HG03558 (cell line): ENCODE results near the gene TBC1D9.

Source experiments
- ATAC-seq: cut with Tn5 transposase; IDR thresholded peaks from one replicate; pipeline ENCODE4 v1.9.1; 2021; ENCODE audit warnings: moderate number of reproducible peaks; ENCODE audit not compliant: unreplicated experiment; ENCODE audit errors: extremely low read depth

TBC1D9 gene

GRCh38 chr4:140661550-140661949 is 94.6 kb downstream of the TBC1D9 start:
- no peak for ATAC-seq

- no peak for ATAC-seq
These were observed 96.1 kb downstream of the TBC1D9 start for GRCh38 chr4:140659943-140660700.

DNA sequence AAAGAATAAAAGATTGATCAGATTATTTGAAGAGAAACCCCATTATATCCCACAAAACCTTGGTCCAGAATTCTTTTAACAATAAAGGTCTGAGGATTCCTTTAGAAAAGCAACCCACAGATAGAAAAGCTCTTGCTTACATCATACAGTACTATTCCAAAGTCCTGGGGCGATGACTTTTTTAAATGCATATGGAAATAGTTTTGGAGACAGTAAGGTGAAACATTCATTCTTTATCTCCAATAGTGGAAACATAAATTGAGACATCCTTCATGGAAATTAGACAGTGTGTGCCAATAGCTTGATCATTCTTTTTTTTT is 101.7 kb downstream of the TBC1D9 start:
- ATAC-seq: no peak

DNA sequence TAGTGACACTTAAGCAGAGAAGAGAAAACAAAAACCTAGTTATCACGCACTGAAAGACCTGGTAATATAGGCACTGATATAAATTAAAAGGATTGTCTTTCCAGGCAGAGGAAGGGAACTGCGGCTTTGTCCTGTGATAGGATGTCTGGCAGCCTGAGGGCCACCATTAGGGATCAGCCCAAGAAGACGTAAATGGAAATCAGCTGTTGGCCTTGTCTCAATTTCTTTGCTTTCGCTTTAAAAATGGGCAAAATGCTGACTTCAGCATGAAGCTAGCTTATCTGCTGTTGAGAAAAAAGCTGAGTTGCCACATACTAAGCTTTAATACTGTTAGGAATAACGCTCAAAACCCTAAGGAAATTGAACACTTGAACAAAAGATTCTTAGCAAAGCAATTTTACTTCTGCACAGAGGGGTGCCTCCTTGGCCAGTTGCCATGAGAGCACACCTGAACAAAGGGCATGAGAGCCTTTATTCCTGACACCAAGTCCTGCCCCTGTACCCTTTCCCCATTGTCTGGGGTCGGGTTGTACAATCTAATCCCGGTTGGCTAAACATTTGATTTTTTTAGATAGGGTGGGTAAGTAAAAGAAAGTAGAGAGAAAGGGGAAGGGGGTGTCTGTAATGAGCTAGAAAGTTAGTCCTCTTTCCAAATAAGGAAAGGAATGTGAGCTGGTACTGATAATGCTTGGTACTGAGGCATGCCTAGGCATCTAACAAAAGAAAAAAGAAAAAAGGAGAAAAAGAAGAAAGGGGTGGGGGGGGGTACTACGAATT is 102.3 kb downstream of the TBC1D9 start:
- no peak for ATAC-seq

DNA sequence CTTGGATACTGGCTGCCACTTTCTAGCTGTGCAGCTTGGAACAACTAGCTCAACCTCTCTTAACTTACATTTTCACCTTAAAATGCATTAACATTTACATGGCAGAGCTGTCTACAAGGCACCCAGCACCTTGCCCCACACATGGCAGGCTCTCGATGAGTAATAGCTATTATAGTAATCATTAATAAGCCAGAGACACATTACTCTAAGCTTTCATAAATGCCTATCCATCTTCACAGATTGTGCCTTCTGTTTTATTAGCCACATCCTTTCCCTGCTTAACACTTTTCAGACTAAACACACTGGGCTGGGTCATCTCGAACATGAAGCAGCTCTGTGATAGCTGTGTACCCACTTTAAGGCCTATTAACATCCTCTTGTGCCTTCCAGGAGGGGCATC is 103.6 kb downstream of the TBC1D9 start:
- ATAC-seq: no peak

- ATAC-seq: no peak
These were observed 107.4 kb downstream of the TBC1D9 start for GRCh38 chr4:140648716-140649308.

DNA sequence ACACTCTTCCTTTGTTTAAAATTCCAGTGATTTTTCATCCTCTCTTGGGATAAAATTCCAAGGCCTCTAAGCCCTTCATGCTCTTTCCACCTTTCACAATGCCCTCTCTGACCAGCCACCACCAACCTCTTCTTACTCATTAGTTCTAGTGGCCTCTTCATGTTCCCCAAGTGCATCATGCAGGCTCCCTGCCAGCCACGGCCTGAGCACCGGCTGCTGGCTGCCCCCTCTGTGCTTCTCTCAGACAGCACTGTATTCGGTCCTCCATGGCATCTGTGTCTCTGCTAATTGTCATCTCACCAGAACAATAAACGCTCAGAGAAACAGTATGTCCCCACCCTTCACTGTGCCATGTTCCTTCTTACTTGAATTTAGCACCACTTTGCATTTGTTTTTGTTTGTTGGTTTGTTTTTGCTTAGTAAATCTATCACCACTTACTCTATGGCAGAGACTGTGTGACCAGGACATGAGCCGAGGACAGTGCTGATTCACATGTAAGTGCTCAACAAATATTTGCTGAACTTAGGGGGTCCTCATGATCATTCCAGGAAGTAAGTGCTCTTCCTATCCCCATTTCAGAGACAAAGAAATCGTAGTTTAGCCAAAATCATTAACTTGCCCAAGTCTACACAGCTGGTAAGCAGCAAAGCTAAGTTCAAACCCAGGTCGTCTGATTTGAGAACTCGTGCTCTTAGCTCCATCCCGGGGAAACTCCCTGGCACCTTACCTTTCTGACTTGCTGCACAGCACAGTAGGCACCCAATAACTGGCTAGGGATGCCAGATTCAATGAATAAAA is 110.4 kb downstream of the TBC1D9 start:
- ATAC-seq: no peak

DNA sequence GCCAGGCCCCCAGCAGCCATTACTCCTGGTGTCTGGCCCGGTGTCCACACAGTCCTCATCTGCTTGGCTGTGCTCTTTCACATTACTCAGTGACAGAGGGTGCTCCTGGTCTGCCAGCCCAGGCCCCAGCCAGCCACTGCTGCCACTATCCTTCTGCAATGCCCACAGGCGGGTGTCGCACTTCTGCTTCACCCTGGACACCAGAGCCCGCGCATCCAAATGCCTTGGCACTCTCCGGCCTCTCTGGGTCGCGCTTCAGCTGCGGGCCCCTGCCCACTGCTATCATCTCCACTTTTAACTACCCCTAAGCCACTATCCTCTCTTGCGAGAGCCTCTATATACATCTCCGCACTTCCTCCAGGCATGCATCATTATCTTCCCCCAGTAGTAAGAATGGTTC is 111.0 kb downstream of the TBC1D9 start:
- ATAC-seq: no peak

GRCh38 chr4:140644470-140645185 is 111.6 kb downstream of the TBC1D9 start:
- no peak for ATAC-seq

GRCh38 chr4:140643571-140644055 is 112.6 kb downstream of the TBC1D9 start:
- ATAC-seq: no peak

DNA sequence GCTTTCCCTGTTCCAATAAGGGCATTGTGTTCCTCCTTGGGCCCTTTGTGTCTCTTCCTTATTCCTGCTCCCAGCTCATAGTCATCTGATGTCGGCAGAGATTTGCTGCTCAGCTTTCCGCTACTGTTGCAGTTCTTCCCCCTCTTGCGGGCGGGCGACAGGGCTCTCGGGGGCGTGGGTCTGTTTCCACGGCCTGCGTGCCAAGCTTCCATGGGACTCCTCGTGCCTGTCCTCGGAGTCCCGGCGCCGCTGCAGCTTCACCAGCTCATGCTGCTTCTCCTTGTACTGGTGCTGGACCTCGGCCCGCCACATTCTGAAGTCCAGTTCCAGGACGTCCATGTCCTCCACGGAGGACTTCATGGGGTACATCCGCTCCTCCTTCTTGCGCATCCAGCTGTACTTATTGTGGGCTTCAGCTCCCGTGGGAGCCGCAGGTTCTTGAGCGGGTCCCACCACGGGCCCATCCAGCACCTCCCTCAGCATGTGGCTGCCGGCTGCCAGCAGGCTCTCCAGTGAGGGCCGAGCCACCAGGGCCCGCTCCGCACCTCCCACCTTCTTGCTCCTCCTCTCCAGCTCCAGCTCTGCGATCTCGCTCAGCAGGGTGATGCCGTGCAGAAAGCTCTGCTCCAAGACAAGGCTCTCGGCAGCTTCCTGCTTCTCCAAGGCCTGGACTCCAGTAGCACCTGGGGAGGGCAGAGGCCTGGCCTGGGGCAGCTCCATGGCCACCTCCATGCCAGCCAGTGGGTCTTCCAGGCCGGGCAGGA is 113.3 kb downstream of the TBC1D9 start:
- ATAC-seq: no peak

GRCh38 chr4:140641789-140642439 is 114.3 kb downstream of the TBC1D9 start:
- no peak for ATAC-seq

DNA sequence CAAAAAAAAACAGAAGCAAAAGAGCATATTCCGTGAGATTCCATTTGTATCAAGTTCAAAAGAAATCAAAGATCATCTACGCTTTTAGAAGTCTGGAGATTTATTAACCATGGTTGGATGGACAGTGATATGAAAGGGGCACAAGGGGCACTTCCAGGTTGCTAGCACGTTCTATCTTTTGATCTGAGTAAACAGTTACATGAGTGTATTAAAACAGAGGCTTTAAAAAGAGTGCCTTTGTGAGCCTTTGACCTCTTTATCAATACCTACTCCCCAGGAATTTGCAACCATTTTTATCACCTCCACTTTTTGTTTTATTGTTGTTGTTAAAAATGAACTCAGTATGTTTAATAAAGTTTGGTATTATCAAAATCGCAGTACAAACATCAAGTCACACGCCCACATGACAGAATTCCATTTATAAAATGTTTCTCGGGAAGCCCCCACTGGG is 115.1 kb downstream of the TBC1D9 start:
- ATAC-seq: no peak

DNA sequence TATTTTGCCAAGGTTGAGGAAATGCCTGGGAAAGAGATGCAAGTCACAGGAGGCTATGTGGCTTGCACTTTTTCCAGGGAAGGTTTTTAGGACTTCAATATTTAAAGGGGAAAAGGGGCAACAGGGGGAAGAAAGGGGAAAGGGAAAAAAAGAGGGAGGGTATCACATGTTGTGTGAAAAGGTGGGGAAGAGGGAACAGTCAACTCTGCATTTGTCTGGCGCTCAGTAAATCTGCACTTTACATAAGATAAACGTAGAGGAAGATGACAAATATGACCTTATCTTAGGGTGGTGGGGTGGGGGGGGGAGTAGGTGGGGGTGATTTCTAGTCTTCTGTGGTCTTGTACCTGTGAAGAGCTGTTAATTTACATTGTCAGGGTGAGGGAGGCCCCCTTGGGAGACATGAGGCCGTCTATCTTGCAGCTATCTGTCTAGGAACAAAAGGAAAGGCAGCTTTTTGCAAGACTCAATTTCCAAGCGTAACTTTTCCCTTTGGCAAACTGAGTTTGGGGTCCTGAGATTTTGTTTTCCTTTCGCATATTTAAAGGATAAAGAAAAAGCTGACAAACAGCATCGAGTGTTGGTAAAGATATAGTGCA is 115.9 kb downstream of the TBC1D9 start:
- no peak for ATAC-seq

DNA sequence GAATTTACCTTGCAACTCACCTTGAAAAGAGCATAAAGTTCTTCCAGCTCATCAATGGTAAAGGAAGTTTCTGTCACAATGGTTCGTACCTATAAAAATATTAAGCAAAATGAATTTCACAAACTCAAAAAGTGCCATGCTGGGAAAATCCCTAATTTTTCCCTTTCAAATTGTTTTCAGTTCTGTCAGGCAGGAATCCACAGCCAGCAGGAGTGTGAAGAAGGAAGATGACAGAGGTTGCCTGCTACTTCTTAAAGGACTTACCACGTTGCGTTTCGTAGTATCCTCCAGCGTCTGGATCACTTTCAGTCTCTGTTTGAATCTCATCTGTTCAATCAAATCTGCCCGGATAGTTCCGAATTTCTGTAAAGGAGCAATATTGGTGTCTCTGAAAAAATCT is 117.1 kb downstream of the TBC1D9 start:
- ATAC-seq: no peak

DNA sequence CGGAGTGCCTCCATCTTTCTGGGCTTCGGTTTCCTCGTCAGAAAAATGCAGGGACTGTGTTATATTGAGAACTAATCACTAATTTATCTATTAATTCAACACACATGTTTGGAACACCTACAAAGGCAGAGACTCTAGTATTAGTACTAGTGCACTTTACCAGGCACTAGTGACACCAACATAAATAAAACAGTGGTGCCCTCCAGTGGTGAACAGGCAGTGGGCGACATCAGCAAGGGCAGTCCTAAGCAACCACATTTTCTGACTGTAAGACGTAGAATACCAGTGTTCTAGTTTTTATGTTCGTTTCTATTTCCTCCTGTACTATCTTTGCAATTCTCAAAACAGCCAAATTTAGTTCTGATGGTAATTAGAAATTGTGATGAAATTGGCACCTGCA is 118.3 kb downstream of the TBC1D9 start:
- no peak for ATAC-seq

- ATAC-seq: no peak
These were observed 120.6 kb downstream of the TBC1D9 start for GRCh38 chr4:140635606-140636005.

DNA sequence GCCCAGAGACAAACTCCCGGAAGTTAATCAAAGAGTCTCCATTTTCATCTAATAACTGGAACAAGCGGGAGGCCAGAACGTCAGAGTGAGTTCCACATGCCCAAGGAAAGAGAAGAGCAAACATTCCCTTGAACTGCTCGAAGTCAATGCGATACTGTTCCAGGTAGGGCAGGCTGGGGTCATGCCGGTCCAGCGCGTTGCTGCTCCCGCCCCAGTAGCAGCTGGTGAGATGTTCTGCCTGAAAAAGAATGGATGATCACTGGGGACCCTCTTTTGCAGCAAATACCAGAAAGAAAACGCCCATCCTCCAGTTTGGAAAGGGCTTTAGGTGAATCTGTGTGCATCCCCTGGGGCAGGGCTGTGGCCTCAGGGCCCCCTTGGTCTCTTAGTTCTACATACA is 122.2 kb downstream of the TBC1D9 start:
- ATAC-seq: no peak
